Measurements from ENCODE around the gene AFF4. TPM values are rescaled to one million over a fixed set of nuclear protein-coding genes. Genes with fewer than 3 reads are reported as not detected.

AFF4 gene
- total RNA-seq, 1 donor: 83.2 TPM

- no peak overlapping the region for H3K4me3 ChIP-seq (ENCODE audit: insufficient read depth, low read length)
- no peaks in the 10 kb centered on the region for H4K20me1 ChIP-seq (ENCODE audit: insufficient read depth, low read length)
- H2AFZ ChIP-seq (ENCODE audit: low read length): peak overlapping the region; percentile 32
- H3K4me1 ChIP-seq (ENCODE audit: insufficient read depth, low read length): no peaks in the 10 kb centered on the region
- H3K79me2 ChIP-seq (ENCODE audit: insufficient read depth, low read length): no peaks in the 10 kb centered on the region
- H3K9me3 ChIP-seq (ENCODE audit: low read depth, low read length): no peaks in the 10 kb centered on the region
- no peaks in the 10 kb centered on the region for H3K36me3 ChIP-seq (ENCODE audit: insufficient read depth, low read length)
- no peak overlapping the region for H3K27ac ChIP-seq (ENCODE audit: low read depth, low read length)
- no peaks in the 10 kb centered on the region for H3K27me3 ChIP-seq (ENCODE audit: insufficient read depth, low read length)
- DNase-seq (ENCODE audit: insufficient read length, low spot score, missing footprints): no peak
- no peak for TF ChIP-seq CTCF (IDR thresholded peaks at IDR 0.05; ENCODE audit: extremely low read depth, low read depth, low read length)
- H3K4me2 ChIP-seq (ENCODE audit: insufficient read depth, low read length): no peak overlapping the region
These were observed 109.1 kb downstream of the AFF4 start for GRCh38 chr5:132854301-132854700.

DNA sequence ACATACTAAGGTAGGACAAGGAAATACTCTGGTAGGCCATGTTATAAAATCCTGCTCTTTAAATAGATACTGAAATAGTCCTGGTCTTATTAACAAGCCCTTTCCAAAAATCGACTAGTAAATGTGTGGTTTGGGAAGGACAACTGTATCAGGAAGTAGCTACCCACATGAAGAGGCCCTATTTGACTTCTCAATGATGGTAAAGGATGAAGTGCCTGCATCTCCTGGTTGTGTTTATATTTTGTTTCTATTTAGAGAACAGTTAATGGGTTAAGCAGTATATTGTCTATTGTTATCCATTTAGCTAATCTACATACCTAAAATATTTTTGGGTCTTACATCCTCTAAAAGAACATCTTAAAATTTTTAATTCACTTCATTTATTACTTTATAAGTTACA is 109.6 kb downstream of the AFF4 start:
- Histone ChIP-seq H3K79me2 (ENCODE audit: insufficient read depth, low read length) (no peaks in the 10 kb centered on the region), H3K4me1 (ENCODE audit: insufficient read depth, low read length) (no peaks in the 10 kb centered on the region), H3K9me3 (ENCODE audit: low read depth, low read length) (no peaks in the 10 kb centered on the region), H4K20me1 (ENCODE audit: insufficient read depth, low read length) (no peaks in the 10 kb centered on the region), H2AFZ (ENCODE audit: low read length) (no peak overlapping the region), H3K27ac (ENCODE audit: low read depth, low read length) (no peak overlapping the region), H3K4me3 (ENCODE audit: insufficient read depth, low read length) (no peak overlapping the region), H3K27me3 (ENCODE audit: insufficient read depth, low read length) (no peaks in the 10 kb centered on the region), H3K4me2 (ENCODE audit: insufficient read depth, low read length) (no peak overlapping the region), H3K36me3 (ENCODE audit: insufficient read depth, low read length) (no peaks in the 10 kb centered on the region)
- no peak for TF ChIP-seq CTCF (IDR thresholded peaks at IDR 0.05; ENCODE audit: extremely low read depth, low read depth, low read length)
- peak; percentile 41 for DNase-seq (ENCODE audit: insufficient read length, low spot score, missing footprints)

GRCh38 chr5:132853323-132853722 is 110.1 kb downstream of the AFF4 start:
- no peaks in the 10 kb centered on the region for H3K36me3 ChIP-seq (ENCODE audit: insufficient read depth, low read length)
- no peak for TF ChIP-seq CTCF (IDR thresholded peaks at IDR 0.05; ENCODE audit: extremely low read depth, low read depth, low read length)

GRCh38 chr5:132850066-132850465 is 113.4 kb downstream of the AFF4 start:
- no peaks in the 10 kb centered on the region for H3K9me3 ChIP-seq (ENCODE audit: low read depth, low read length)
- DNase-seq (ENCODE audit: insufficient read length, low spot score, missing footprints): peak; percentile 84
- no peaks in the 10 kb centered on the region for H3K79me2 ChIP-seq (ENCODE audit: insufficient read depth, low read length)
- TF ChIP-seq CTCF (IDR thresholded peaks at IDR 0.05; ENCODE audit: extremely low read depth, low read depth, low read length): no peak
- H3K4me3 ChIP-seq (ENCODE audit: insufficient read depth, low read length): no peak overlapping the region
- H4K20me1 ChIP-seq (ENCODE audit: insufficient read depth, low read length): no peaks in the 10 kb centered on the region
- H2AFZ ChIP-seq (ENCODE audit: low read length): peak overlapping the region; percentile 57
- H3K36me3 ChIP-seq (ENCODE audit: insufficient read depth, low read length): no peaks in the 10 kb centered on the region
- no peak overlapping the region for H3K4me2 ChIP-seq (ENCODE audit: insufficient read depth, low read length)
- no peaks in the 10 kb centered on the region for H3K4me1 ChIP-seq (ENCODE audit: insufficient read depth, low read length)
- H3K27me3 ChIP-seq (ENCODE audit: insufficient read depth, low read length): no peaks in the 10 kb centered on the region
- no peak overlapping the region for H3K27ac ChIP-seq (ENCODE audit: low read depth, low read length)

More at GRCh38 chr5:132853323-132853722, 110.1 kb downstream of the AFF4 start:
- no peak for DNase-seq (ENCODE audit: insufficient read length, low spot score, missing footprints)
- Histone ChIP-seq H3K9me3 (ENCODE audit: low read depth, low read length) (no peaks in the 10 kb centered on the region), H4K20me1 (ENCODE audit: insufficient read depth, low read length) (no peaks in the 10 kb centered on the region), H3K27me3 (ENCODE audit: insufficient read depth, low read length) (no peaks in the 10 kb centered on the region), H3K4me2 (ENCODE audit: insufficient read depth, low read length) (no peak overlapping the region), H3K79me2 (ENCODE audit: insufficient read depth, low read length) (no peaks in the 10 kb centered on the region), H2AFZ (ENCODE audit: low read length) (no peak overlapping the region), H3K4me3 (ENCODE audit: insufficient read depth, low read length) (no peak overlapping the region), H3K27ac (ENCODE audit: low read depth, low read length) (no peak overlapping the region), H3K4me1 (ENCODE audit: insufficient read depth, low read length) (no peaks in the 10 kb centered on the region)

All from osteoblast (primary cell).